ENCODE measurements around the gene SPHK2.

SPHK2 gene

DNA sequence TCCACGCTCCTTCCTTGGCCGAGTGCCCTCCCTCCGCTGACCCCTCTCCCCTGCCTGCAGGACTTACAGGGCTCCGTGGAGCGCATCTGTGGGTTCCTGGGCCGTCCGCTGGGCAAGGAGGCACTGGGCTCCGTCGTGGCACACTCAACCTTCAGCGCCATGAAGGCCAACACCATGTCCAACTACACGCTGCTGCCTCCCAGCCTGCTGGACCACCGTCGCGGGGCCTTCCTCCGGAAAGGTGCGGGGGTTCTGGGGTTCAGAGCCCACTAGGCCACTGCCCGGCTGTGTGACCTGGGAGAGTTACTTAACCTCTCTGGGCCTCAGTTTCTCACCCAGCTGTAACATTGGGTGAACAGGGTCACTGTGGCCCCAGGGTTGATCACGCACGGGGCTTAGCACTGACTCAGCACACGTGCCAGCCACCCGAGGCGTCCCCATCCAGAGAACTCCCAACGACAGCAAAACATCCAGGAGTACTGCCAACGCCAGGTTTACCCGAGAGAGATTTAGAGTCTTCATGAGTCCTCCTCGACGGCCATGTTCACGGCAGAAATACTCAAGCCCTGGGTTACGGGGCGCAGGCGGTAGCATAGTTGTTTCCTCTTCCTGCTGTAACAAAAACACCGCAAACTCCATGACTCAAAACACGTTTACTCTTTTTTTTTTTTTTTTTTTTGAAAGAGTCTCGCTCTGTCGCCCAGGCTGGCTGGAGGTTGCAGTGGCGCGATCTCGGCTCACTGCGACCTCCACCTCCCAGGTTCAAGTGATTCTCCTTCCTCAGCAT, 22.4 kb upstream of the SPHK2 start:
- ATAC-seq (ENCODE audit: insufficient read depth, low read depth) = no peak

DNA sequence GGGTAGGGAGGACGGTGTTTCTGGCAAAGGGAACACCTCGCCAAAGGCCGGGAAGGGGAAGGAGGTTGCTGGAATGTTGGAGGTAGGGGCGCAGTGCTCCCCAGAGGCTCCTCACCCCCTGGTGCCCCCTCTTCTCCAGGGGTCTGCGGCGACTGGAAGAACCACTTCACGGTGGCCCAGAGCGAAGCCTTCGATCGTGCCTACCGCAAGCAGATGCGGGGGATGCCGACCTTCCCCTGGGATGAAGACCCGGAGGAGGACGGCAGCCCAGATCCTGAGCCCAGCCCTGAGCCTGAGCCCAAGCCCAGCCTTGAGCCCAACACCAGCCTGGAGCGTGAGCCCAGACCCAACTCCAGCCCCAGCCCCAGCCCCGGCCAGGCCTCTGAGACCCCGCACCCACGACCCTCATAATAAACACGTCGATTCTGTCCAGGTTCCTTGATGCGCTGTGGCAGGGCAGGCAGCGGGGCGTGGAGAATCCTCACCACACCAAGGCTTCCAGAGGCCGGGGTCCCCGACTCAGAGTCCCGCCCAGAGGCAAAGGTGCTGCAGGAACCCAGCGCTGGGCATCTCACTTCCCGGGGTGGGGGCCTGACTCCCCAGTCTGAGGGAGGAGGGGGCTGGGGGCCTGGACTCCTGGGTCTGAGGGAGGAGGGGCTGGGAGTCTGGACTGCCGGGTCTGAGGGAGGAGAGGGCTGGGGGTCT, 20.2 kb upstream of the SPHK2 start:
- H4K20me1 ChIP-seq (ENCODE audit: insufficient read depth, low read length) = no peaks in the 10 kb centered on the region
- ATAC-seq (ENCODE audit: insufficient read depth, low read depth) = no peak
- H3K27ac ChIP-seq (ENCODE audit: low read length) = no peak overlapping the region
- no peaks in the 10 kb centered on the region for H3K36me3 ChIP-seq (ENCODE audit: insufficient read depth, low read length)
- no peaks in the 10 kb centered on the region for H3K79me2 ChIP-seq (ENCODE audit: insufficient read depth, low read length)
- no peak overlapping the region for H3K9ac ChIP-seq (ENCODE audit: low read depth, low read length)
- H3K27me3 ChIP-seq (ENCODE audit: insufficient read depth, low read length, poor library complexity) = no peaks in the 10 kb centered on the region
- no peak for DNase-seq
- no peaks in the 10 kb centered on the region for H3K4me1 ChIP-seq (ENCODE audit: insufficient read depth, low read length)
- no peak overlapping the region for H3K4me2 ChIP-seq (ENCODE audit: insufficient read depth, low read length)
- H3K4me3 ChIP-seq (ENCODE audit: low read depth in 1 of 2, low read length in 2 of 2) = no peak overlapping the region
- TF ChIP-seq EZH2 (IDR thresholded peaks at IDR 0.05; ENCODE audit: borderline replicate concordance, low read depth, low read length, severe bottlenecking) = no peak
- H2AFZ ChIP-seq (ENCODE audit: low read depth, low read length) = no peak overlapping the region
- no peaks in the 10 kb centered on the region for H3K9me3 ChIP-seq (ENCODE audit: insufficient read depth, low read length, severe bottlenecking)

More for the DNA sequence above, 22.4 kb upstream of the SPHK2 start:
- Histone ChIP-seq H3K4me1 (ENCODE audit: insufficient read depth, low read length) (no peaks in the 10 kb centered on the region), H3K9me3 (ENCODE audit: insufficient read depth, low read length, severe bottlenecking) (no peaks in the 10 kb centered on the region), H3K36me3 (ENCODE audit: insufficient read depth, low read length) (no peaks in the 10 kb centered on the region), H3K79me2 (ENCODE audit: insufficient read depth, low read length) (no peaks in the 10 kb centered on the region), H4K20me1 (ENCODE audit: insufficient read depth, low read length) (no peaks in the 10 kb centered on the region), H3K27me3 (ENCODE audit: insufficient read depth, low read length, poor library complexity) (no peaks in the 10 kb centered on the region), H3K9ac (ENCODE audit: low read depth, low read length) (no peak overlapping the region), H2AFZ (ENCODE audit: low read depth, low read length) (no peak overlapping the region), H3K4me2 (ENCODE audit: insufficient read depth, low read length) (no peak overlapping the region), H3K27ac (ENCODE audit: low read length) (no peak overlapping the region), H3K4me3 (ENCODE audit: low read depth in 1 of 2, low read length in 2 of 2) (no peak overlapping the region)
- DNase-seq = no peak
- TF ChIP-seq EZH2 (IDR thresholded peaks at IDR 0.05; ENCODE audit: borderline replicate concordance, low read depth, low read length, severe bottlenecking) = no peak
- TF ChIP-seq, protein P1, sequence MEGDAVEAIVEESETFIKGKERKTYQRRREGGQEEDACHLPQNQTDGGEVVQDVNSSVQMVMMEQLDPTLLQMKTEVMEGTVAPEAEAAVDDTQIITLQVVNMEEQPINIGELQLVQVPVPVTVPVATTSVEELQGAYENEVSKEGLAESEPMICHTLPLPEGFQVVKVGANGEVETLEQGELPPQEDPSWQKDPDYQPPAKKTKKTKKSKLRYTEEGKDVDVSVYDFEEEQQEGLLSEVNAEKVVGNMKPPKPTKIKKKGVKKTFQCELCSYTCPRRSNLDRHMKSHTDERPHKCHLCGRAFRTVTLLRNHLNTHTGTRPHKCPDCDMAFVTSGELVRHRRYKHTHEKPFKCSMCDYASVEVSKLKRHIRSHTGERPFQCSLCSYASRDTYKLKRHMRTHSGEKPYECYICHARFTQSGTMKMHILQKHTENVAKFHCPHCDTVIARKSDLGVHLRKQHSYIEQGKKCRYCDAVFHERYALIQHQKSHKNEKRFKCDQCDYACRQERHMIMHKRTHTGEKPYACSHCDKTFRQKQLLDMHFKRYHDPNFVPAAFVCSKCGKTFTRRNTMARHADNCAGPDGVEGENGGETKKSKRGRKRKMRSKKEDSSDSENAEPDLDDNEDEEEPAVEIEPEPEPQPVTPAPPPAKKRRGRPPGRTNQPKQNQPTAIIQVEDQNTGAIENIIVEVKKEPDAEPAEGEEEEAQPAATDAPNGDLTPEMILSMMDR (IDR thresholded peaks at IDR 0.05; ENCODE audit: borderline replicate concordance, extremely low read depth, low read length, poor library complexity, severe bottlenecking) = no peak

DNA sequence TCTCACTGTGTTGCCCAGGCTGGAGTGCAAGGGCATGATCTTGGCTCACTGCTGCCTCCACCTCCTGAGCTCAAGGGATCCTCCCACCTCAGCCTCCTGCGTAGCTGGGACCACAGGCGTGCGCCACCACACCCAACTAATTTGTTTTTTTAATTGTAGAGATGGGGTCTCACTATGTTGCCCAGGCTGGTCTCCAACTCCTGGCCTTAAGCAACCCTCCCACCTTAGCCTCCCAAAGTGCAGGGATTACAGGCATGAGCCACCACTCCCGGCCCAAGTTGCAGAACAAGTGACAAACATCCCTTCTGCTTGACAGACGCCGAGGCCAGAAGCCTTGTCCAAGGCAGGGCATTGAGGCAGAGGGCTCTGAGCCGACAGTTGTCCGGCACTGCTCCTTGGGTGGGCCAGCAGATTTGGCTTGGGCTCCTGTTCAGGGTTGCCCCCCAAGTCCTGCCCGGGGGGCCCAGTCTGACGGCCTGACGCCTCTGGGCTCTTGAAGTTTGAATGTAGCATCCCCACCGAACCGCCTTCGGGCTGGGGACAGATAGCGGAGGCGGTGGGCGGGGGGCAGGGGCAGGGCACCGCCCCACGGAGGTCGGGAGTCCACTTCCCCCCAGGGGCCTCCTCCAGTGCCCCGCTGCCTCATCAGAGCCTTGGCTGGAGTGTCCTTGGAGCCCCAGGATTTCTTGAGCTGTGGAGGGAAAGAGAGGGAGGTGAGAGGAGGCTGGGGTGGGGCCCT, 18.5 kb upstream of the SPHK2 start:
- Histone ChIP-seq H3K9ac (ENCODE audit: low read depth, low read length) (no peak overlapping the region), H3K4me1 (ENCODE audit: insufficient read depth, low read length) (no peaks in the 10 kb centered on the region), H3K36me3 (ENCODE audit: insufficient read depth, low read length) (no peaks in the 10 kb centered on the region), H3K27me3 (ENCODE audit: insufficient read depth, low read length, poor library complexity) (no peaks in the 10 kb centered on the region), H4K20me1 (ENCODE audit: insufficient read depth, low read length) (no peaks in the 10 kb centered on the region), H3K27ac (ENCODE audit: low read length) (no peak overlapping the region), H3K4me3 (ENCODE audit: low read depth in 1 of 2, low read length in 2 of 2) (no peak overlapping the region), H2AFZ (ENCODE audit: low read depth, low read length) (no peak overlapping the region), H3K4me2 (ENCODE audit: insufficient read depth, low read length) (no peak overlapping the region), H3K9me3 (ENCODE audit: insufficient read depth, low read length, severe bottlenecking) (no peaks in the 10 kb centered on the region), H3K79me2 (ENCODE audit: insufficient read depth, low read length) (no peaks in the 10 kb centered on the region)
- ATAC-seq (ENCODE audit: insufficient read depth, low read depth) = no peak
- TF ChIP-seq EZH2 (IDR thresholded peaks at IDR 0.05; ENCODE audit: borderline replicate concordance, low read depth, low read length, severe bottlenecking) = no peak
- TF ChIP-seq, protein P1 (IDR thresholded peaks at IDR 0.05; ENCODE audit: borderline replicate concordance, extremely low read depth, low read length, poor library complexity, severe bottlenecking) = no peak
- no peak for DNase-seq

Data from DND-41 (cell line).